CD1c-positive myeloid dendritic cell (primary cell): ENCODE measurements around the gene ACY1.
"Not testable (repeated sequence)": the region's sequence is repeated elsewhere in the genome, so short reads cannot be mapped to it uniquely, and the experiment has no call there.

ENCODE experiments used
- DNase-seq: peaks from one replicate; pipeline ENCODE4 v3.0.0-alpha.2; 2016; ENCODE audit errors: extremely low spot score

The ACY1 gene

GRCh38 chr3:52024765-52025452 is 41.6 kb downstream of the ACY1 start:
- no peak for DNase-seq

DNA sequence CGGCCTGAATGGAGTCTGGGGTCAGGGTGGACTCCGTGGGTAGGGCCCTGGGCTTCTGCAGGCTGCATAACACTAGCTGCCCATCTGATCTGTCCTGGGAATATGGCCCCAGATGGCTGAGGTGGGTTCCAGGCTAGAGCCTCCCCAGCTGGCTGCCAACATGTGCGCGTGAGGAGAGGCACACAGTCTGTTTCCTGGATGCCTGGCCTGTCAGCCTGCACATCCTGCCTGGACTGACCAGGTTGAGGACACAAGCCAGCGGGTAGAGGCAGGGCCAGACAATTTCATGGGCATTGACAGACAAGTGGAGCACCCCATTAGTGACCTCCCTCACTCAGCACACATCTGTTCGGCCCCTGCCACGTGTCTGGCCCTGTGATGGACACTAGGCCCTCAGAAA is 42.1 kb downstream of the ACY1 start:
- no peak for DNase-seq

GRCh38 chr3:52026041-52026440 is 42.7 kb downstream of the ACY1 start:
- no peak for DNase-seq

- DNase-seq: no peak
These were observed 45.2 kb downstream of the ACY1 start for GRCh38 chr3:52028572-52028971.

- no peak for DNase-seq
These were observed 45.7 kb downstream of the ACY1 start for GRCh38 chr3:52029053-52029452.

DNA sequence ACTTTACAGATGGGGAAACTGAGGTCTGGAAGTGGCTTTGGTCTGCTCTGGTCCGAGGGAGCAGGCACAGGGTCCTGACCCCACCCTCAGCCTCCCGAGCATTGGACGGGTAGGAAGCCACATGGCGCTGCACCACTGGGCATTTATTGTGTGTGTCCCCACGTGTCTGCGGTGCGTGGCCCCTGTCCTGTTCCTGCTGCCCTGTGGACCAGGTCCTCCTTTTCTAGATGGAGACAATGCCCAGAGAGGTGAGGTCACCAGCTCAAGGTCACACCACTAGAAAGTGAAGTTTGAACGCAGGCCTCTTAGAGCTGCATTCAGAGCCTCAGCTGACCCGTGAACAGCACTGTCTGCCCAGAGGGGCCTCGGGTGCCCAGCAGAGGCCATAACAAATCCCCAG is 46.2 kb downstream of the ACY1 start:
- DNase-seq: no peak

DNA sequence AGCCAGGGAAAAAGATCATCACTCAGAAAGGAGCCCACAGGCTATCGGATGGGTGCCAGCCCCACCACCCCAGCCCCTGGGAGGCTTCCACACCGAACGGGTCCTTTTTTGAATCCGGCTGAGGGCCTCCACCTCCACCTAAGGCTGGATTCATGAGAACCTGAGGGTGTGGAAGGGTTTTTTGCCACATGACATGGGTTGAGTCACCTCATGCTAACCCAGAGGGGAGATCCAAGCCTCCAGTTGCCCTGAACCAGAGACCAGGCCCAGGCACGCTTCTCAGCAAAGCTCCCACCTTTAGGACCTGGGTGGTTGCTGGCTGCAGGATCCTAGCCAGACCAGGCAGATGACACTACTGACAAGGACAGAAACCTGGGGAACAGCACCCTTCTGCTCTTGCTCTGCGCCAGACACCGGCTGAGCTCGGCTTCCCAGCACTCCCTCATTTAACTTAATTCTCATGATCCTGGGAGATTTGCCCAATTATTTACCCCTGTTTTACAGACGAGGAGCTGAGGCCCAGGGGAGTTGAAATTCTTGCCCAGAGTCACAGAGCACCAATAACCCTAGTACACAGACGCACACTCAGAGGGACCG is 47.5 kb downstream of the ACY1 start:
- no peak for DNase-seq

GRCh38 chr3:52031896-52032295 is 48.6 kb downstream of the ACY1 start:
- no peak for DNase-seq

DNA sequence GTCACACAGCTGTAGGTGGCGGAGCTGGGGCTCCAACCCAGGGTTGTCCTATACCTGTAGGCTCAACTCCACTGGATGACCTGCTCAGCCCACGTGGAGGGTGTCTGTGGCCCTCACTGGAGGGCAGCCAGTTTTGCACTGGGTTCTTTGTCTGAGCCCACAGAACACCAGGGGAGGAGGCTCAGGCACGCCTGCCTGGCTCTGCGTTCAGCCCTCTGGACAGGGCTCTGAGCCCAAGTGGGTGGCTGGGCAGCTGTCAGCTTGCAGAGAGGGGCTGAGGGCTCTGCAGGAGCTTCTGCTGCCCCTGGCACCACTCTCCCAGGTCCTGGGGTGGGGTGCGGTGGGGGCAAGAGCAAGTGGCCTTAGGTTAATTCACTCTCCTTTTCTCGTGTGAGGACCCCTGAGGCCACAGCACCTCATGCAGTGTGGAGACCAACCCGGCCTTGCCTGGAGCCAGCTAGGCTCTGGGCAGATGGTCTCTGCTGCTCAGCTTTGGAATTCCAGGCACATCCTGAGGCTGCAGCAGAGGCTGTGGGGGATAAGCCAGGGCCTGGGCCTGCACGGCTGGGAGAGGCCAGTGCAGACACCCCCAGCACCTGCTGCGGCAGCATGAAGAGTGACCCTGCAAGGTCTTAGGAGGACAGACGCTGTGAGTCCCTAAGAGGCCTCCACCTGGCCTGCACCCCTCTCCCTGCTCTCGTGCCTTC is 49.5 kb downstream of the ACY1 start:
- DNase-seq: no peak

GRCh38 chr3:52033748-52034147 is 50.4 kb downstream of the ACY1 start:
- DNase-seq: not testable (repeated sequence)

- DNase-seq: no peak
These were observed 50.9 kb downstream of the ACY1 start for GRCh38 chr3:52034212-52034611.

GRCh38 chr3:52034651-52035050 is 51.3 kb downstream of the ACY1 start:
- DNase-seq: no peak

DNA sequence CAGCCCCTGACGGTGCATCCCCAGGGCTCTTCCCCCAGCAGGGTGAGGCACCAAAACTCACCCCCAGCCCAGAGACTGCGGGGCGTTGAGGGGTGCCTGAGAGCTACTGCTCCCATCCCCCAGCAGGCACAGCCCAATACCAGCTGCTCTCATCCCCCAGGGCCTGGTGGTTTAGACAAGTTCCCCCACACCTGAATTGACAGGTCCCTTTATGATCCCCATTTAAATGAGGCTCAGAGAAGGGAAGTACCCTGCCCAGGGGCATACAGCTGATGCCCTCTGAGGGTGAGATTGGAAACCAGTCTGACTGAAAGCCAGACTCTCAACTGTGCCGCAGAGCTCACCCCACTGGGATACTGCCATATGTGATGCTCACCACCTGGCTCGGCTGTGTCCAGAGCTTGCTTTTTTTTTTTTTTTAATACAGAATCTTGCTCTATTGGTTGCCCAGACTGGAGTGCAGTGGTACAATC is 52.9 kb downstream of the ACY1 start:
- no peak for DNase-seq

- DNase-seq: no peak
These were observed 53.5 kb downstream of the ACY1 start for GRCh38 chr3:52036829-52037228.

DNA sequence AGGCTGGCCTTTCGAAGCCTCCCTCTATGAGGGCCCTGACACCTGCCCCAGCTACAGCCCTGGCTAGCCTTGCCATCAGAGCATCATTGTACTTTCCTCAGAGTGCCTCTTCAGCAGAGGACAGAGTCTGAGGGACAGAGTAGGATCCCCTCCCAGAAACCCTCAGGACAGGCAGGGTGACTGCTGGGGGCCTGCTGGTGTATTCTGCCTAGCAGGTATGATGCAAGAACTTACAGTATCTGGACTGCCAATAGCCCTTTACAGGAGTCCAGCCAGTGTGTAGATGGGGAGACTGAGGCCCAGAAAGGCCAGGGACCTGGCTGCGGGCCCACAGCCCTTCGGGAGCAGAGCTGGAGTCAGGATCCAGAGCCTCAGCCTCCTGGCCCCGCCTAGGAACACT is 54.0 kb downstream of the ACY1 start:
- no peak for DNase-seq

DNA sequence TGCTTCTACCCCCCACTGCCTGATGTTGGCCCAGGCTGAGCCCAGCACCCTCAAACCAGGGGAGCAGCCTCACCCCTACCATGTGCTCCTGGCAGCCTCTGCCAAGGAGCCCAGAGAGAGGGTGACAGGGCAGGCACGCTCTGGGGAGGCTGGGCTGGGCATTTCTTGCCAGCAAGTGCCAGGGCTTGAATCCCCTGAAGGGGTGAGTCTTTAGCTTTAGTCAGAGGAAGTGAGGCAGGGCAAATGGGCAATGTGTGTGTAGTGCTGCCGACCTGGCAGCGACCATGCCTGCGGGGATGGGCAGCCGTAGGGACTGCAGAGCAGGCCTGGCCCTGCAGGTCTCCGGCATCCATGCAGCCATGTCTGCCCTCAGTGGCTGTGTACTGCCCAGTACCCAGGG is 54.9 kb downstream of the ACY1 start:
- no peak for DNase-seq
